COLO829 (cell line): ENCODE measurements around the gene NFIB.
A peak's percentile ranks its signal among the peaks of the same experiment; 100 is the strongest.

Experiments
- DNase-seq: peaks from one replicate; pipeline ENCODE4 v3.0.0; 2012; ENCODE audit warnings: low spot score

The NFIB gene

DNA sequence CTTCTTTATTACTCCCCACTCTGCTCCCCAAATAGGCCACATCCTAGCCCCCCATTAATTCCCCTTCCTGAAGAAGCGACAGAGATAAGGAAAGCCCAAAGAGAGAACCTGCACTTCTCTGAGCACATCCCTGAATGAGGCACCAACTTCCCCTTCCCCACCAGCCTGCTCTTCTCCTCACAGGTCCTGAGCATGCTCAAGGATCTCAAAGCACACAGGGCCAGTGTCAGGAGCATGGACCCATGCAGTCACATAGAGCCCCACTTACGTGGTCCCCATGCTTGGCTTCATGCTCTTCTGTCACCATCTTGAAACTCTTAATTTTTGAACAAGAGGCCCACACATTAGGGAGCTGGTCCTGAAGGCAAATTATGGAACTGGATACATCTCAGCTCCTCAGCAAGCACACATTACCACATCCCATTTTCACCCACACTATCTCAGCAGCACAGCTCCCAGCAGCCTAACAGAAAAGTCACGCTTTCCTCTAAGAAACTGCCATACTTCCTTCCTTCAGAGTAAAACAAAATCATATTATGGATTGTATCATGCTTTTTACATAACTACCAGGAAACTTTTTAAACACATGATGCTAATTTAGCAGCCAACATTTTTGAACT is 99.8 kb downstream of the NFIB start:
- no peak for DNase-seq

DNA sequence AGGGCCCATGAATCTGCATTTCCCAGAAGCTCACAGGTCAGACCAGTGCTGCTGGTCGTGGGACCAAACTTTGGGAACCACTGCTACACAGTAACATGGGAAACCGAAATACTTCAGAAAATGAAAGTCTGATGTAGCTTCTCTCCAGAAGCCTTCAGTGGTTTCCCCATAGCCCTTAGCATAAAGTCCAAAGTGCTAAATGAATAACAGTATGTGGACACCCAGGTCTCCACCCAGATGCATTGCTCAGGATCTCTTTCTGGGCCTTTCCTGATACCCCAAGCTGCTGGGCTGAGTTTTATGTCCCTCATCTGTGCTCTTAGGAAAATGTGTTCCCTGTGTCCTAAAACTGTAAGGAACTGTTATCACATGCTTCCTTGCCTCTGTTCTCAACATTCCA is 100.4 kb downstream of the NFIB start:
- no peak for DNase-seq

DNA sequence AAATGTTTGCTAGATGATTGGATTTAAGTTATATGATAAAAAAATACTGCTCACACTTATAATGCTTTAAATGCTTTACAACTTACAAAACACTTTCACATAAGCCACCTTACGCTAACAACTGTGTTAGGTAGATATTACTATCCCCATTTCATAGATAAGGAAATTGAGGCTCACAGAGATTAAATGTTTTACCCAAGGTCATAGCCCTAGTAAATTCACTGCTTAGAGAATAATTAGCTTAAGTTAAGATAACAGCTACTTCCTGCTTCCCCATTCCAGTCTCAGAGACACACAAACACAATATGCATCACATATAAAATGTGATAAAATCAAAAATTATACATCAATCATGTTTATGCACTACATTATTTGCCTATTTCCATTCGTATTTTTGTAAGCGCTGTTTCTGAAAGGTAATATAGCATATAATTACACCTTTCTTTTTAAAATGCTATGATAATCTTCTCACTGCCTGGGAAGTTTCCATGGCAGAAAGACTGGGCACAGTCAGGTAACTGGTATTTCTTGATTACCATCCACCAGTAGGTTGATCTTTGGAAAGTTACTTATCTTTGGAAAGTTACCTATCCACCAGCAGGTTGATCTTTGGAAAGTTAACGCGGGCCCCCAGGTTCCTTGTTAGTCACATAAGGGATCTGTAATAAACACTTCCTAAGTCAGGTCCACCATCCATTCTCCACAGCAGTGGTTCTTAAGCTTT is 101.1 kb downstream of the NFIB start:
- DNase-seq, result no peak

DNA sequence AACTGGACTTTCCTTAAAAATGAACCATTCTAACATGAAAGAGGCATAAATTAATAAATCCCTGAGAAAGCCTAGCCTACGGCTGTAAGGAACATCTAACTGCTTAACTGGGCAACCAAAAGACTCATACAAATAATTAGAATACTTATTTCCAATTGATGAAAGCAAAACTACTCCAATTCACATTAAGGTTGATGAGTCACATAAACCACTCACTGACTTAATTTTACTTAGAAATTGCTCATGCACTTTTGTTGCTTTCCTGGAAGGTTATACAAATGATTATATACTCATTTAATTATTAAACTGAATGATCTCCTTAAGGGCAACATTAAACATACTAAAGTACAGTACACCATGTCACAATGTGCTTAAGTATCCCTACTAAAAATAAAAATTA is 101.9 kb downstream of the NFIB start:
- DNase-seq, result peak; percentile 8

DNA sequence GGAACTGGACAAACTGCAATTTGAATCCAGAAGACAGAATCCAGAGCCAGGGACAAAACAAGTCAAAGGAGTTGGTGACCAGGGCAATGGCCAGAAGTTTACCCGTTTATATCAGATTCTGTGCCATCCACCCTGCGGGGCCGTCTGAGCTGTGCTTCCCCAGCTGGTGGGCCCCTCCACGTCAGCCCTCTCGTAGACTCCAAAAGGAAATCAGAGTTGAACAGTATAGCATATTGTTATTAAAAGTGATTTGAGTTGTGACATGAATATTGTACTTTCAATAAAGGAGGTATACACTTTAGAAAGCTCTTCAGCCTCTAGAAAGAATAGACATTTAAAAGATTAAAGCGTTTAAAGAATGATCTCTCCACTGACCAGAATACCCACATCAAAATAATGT is 102.4 kb downstream of the NFIB start:
- DNase-seq, result no peak

DNA sequence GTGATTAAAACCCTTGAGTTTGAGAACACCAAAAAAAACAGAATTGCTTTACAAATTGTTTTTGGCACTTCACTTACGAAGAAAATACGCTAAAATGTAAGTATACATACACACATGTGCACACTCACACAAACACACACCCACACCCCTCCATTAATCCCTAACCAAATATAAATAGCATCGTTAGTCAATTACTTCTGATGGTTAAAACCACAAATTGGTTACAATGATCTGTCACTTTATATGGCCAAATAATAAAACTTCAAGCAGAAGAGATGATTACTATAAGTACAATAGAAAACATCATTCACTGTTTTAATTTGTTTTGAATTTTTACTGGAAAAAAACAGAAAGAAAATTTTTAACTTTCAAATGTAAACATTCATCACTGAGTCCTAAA is 103.5 kb downstream of the NFIB start:
- DNase-seq, result no peak

DNA sequence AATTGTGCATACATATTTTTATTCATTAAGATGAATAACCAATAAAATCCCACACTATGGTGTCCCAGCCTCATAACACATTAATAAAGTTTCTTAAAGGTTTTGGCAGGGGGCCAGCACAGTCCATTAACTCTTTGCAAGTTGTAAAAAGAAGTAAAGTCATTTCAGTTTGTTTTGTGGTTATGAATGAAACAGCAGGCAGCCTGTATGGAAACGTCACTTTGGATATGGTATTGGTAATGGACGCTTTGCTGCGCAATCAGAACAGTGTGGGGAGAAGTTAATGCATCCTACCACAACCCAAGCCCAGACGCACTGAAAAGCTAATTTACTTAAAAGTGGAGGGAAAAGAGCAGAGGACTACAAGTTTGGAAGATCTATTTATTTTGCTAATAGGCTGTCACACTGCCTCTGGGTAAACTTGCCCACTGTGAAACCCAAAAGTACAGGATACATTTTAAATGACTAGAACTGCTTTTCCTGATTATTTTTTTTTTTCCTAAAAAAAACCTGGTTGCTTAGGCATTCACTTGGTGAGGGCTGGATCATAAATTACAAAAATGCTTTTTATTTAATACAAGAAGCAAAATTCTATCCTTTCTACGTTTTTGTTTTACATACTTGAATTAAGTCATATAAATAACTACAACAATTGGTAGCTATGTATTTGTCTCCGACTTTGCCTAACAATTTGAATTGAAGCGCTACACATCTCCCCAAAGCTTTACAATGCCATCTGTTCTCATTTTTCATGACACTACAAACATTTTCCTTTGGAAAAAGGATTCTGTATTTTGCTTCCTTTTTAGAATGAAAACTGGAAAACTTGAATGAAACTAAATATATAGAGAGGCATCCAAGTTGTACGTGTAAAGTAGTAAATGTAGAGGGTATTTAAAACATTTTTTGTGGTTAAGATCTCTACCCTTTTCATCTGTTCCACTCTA is 104.3 kb downstream of the NFIB start:
- DNase-seq, result no peak

DNA sequence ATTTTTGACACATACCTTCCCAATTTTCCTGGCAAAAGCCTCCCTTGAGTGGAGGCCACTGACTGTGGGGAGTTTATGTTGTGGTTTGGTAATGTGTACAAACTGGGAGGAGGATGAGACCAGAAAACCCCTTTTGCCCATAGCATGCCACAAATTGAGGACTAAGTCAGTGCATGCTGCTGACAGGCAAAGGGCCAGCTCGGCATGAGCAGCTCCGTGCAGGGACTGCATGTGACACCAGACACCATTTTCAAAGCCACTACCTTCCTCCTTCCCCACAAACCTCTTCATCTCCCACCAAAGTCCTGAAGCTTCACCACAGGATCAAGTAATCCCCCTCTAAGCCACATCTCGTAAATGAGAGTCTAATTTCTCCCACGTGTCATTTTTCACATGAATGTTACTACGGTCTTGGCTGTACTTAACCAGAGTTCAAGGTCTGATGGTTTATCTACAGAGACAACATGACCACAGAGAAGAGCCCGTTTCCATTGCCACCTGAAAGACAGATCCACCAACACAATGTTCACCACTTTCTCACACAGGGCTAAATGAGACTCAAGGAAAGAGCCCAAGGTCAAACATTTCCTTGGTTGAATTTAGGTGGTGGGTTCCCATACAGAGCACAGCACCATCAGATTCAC is 106.5 kb downstream of the NFIB start:
- DNase-seq, result no peak

DNA sequence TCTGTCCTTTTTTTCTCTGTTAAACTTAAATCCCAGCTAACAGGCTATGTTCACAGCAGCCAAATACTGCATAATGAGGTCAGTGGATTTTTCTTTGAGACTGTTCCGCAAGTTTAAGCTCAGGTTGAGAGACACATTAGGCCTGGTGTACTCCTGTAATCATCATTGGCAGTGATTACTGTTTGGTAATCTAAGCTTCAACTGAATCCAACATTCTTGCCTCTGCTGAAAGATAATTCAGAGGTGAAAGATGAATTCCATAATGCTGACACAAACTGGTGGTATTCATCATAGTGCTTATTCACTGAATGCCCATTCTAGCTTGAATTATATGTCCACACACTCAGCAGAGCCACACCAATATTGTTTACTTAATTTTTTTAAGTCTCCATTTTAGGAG is 108.5 kb downstream of the NFIB start:
- DNase-seq, result no peak

DNA sequence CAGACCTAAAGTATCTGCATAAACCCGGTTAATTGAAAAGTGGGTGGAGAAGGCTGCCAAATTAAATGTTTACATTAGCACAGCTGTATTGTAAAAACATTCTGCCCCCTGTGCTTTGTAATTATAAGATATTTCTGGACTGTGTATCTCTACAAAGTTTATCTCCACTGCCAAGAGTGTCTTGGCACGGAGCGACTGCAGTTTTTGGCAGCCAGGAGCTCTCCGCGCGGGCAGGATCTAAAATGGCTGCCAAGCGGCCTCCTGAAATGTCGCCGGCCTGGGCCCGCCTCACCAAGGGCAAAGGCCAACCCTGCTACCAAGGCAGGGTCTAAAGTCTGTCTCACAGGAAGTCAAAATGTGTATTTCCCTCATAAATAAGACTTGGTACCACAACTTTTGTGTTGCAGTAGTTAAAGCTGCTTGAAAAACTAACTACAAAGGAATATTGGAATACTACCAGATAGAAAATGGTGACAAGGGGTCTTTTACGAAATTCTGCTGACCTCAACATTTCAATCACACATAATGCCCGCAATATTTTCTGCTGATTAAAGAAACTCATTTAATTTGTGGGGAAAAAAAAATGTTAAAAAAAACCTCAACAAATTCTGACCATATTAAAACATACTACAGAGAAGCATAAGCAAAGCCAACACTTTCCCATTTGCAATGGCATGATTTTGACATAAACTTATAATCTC is 110.4 kb downstream of the NFIB start:
- DNase-seq, result no peak

DNA sequence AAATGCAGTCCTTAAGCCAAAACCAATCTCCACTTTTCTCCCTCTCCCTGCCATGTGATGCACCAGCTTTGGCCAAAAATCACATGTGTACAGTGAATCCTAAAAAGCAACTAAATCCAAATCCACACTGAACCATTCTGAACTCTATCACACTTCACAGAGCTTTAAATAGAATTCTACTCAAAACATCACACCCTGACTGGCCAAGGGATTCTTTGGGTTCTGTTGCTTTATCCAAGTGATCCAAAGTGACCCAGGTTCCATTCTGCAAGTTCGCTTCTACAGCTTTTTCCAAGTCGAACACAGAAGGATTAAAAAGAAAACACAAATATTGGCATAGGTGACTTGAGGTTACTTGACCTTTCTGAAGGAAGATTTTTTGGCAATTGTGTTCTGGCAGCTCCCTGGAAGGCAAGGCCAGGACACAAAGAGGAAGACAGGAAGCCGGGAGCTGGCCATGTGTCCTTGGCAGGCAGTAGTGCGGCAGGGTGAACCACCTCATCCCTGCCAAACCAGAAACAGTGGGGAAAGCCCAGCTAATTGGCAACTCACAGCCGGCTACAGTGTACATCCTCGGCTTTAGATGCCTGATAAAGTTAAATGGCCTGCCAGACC is 115.0 kb downstream of the NFIB start:
- no peak for DNase-seq

DNA sequence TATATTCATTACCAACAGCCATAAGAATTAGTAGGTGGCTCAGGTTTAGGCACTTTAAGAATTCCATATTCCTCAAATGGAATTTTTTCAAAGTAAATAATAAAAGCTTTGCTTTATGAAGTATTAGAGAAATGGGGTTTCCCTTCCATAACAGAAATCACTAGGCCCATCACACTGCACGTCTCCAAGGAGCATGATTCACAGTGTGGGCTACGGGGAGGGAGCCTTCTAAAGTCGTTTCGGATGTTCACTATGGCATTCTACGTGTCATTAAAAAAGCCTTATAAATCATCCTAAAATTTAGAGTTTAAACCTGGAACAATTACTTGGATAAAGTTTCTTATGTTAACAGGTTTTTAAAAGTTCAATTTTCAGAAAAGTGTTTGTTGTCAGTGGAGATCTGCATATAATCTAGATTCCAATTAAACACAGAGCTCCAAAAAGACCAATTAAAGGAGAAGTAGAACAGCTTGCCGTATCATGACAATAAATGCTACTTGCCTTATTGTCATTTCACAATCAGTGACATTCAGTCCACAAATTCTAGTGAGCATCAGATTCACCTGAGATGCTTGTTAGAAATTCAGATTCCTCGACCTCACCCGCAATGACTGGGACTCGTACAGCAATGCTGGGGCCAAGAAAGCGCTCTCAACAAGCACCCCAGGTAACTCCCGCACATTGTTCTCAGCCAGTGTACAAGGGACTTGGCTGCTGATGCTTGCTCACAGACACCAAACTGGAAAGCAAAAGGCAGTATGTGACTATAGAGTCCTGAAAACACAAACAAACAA is 115.7 kb downstream of the NFIB start:
- no peak for DNase-seq

DNA sequence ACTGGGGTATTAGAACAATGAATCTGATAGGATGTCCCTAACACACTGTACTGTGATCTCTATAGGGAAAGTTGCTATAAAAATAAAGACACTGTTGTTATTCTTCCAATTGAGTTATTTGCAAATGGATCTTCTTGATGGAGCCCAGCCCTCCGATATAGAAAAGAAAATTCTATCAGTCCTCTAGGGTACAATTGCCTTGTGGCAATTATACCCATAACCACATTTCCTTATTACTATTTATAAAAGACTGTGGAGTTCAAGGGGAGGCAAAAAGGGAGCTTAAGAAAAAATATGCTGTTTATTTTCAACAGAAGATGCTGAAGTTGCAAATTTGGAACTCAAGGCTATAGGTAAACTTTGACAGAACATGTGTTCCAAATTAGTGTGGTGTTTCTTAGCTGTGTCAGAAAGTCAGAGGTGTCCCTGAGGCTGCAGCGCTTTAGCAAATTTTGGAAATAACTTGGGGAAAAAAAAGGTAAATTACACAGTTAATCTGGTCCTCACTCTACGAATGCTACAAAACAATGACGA is 116.5 kb downstream of the NFIB start:
- no peak for DNase-seq

DNA sequence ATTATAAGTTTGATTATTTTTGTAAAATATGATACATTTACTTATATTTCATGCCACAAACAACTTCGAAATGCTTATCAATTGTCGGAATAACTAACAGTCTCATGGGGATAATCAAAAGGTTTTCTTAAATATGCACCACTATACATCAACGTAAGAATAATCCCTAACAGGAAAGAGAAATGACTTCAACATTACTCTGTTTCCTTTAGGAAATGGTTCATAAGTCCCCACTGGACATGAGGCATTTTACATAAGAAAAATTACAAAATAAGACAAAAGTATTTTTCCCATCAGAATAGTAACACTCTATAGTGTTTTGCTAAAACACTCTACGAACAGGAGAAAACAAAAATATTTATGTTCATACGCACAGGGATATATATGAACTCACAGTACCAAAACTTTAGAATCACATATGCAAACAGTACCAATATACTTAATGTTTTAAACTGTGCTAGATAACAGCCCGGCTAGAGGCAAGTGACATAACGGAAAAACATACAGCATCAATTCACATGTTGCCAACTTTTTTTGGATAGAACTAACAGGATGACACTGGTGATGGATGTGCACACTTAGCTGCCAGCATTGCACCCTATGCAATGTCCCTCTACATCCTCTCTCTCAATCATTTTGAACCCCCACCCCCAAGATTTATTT is 120.5 kb downstream of the NFIB start:
- no peak for DNase-seq

DNA sequence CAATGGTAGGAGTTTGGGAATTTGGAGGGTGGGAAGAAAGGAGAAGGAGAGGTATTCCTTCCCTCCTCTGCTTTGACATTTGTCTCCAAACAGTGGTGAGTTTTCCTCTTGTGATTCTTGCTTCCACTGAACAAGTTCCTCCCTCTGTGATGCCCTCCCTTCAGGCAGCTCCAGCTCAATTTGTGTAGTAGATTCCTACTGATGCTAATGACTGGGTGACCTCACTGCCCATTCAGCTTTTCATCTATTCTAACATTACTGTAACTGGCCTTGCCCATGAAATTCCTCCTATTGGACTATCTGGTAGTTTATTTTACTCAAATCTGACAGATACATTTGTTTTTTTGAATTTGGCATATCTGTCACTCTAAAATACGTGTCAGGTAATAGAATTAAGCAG is 121.4 kb downstream of the NFIB start:
- DNase-seq, result no peak

DNA sequence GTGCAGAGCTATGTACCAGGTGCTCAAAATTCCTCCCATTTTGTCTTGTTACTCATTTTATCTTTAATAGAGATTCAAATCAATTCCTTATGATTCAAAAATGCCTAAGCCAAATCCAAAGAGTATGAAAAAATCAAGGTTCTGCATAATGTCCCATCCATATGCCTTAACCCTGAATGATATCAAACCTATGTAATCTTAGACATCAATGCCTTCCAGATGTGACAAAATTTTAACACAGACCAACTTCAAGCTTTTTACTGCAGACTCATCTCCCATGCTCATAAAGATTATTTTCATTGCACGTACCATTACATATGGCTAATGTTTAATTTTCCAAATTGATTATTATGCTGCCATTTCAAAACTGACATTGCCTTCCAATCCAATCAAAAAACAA is 122.4 kb downstream of the NFIB start:
- DNase-seq, result no peak

DNA sequence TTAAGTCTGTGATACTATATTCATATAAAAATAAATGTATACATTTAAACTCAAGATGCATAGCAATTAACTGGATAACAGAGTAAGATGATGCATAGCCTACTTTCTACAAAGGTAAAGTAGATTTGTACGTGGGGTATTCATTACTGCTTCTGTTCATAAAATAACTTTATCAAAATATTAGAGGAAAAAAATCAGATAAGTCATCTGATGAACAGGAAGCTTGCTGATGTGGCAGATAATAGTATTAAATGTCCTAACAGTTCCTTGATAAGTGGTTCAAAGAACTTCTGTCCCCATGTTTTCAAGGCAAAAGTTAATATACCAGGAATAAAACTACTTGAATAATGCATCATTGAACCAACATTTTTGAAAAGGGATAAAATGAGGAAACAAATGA is 123.7 kb downstream of the NFIB start:
- no peak for DNase-seq

DNA sequence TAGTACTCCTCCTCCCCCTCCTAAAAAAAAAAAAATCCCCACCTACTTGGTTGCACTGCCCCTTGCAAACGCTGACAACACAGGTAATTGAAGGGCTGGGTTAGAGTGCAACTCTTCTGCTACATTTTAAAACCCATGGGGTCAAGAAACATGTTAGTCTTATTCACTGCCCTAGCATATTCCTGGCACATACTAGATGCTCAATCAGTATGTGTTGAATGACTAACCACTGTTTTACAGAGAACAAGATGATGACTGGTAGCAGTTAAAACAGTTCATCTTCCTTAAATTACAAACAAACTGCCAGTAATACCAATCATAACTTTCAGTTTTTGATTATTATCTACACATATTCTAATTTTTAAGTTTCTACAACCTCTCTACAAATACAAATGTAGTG is 124.4 kb downstream of the NFIB start:
- no peak for DNase-seq

DNA sequence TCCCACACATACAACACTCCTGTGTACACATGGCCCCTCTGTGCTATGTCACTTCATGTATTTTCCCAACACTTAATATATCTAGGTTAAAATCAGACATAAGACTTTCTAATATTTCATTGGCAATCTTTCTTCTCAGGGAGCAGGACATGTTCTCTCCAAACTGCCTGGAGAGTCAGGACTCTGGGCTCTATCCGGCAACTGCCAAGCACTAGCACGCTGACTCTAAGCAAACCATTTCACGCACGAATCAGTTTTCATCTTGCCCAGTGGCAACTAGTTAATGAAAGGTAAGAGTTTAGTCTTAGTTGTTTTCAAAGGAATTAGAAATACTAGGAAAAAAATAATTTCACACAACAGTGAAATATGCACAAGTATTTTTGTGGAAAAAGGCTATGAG is 124.8 kb downstream of the NFIB start:
- DNase-seq, result no peak

DNA sequence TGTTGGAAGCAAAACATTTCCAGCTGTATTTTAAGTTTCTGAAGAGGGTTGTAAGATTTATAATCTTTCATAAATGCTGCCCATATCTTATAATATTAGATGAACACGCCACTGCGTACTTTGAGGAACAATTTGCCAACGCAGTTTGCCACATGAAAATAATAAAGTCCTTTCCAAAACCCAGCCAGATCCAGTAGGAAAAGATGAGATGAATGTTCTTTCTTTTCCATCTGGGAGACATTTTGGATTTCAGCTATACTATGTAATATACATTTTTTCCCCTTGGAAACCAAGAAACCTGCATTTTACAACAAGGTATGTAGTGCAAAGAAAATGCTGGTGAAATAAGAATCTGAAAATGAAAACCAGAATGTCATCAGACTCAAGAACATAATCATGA is 125.4 kb downstream of the NFIB start:
- DNase-seq, result no peak
